ENCODE measurements around the gene ACE. TPM values are rescaled to one million over a fixed set of nuclear protein-coding genes. Genes with fewer than 3 reads are reported as not detected.

ACE gene
- total RNA-seq, 1 donor from 2014 or later: 0.42 TPM

- Mint-ChIP-seq H3K27me3 (ENCODE audit: low read depth) (no peaks in the 10 kb centered on the region), H3K4me1 (peaks cover 19% of the 10 kb centered on the region), H3K36me3 (ENCODE audit: low read depth) (no peaks in the 10 kb centered on the region), H3K9me3 (no peaks in the 10 kb centered on the region), H3K4me3 (peak overlapping the region; percentile 24), H3K27ac (ENCODE audit: unreplicated experiment) (no peak overlapping the region)
- TF ChIP-seq CTCF (conservative IDR thresholded peaks at IDR 0.05): no peak
- DNase-seq (ENCODE audit: low read depth, low spot score): no peak
Measured at GRCh38 chr17:63433746-63434591, 42.9 kb upstream of the ACE start.

- Mint-ChIP-seq H3K27ac (ENCODE audit: unreplicated experiment) (no peak overlapping the region), H3K4me3 (no peak overlapping the region), H3K4me1 (peaks cover 19% of the 10 kb centered on the region), H3K9me3 (no peaks in the 10 kb centered on the region), H3K36me3 (ENCODE audit: low read depth) (no peaks in the 10 kb centered on the region), H3K27me3 (ENCODE audit: low read depth) (no peaks in the 10 kb centered on the region)
- no peak for TF ChIP-seq CTCF (conservative IDR thresholded peaks at IDR 0.05)
- DNase-seq (ENCODE audit: low read depth, low spot score): no peak
Measured at GRCh38 chr17:63434951-63435571, 41.8 kb upstream of the ACE start.

GRCh38 chr17:63435681-63436522, 41.0 kb upstream of the ACE start:
- TF ChIP-seq CTCF (conservative IDR thresholded peaks at IDR 0.05): no peak
- H3K27ac Mint-ChIP-seq (ENCODE audit: unreplicated experiment): no peak overlapping the region
- H3K4me1 Mint-ChIP-seq: peaks cover 24% of the 10 kb centered on the region
- no peaks in the 10 kb centered on the region for H3K9me3 Mint-ChIP-seq
- H3K27me3 Mint-ChIP-seq (ENCODE audit: low read depth): no peaks in the 10 kb centered on the region
- no peak overlapping the region for H3K4me3 Mint-ChIP-seq
- DNase-seq (ENCODE audit: low read depth, low spot score): no peak
- no peaks in the 10 kb centered on the region for H3K36me3 Mint-ChIP-seq (ENCODE audit: low read depth)

- H3K9me3 Mint-ChIP-seq: no peaks in the 10 kb centered on the region
Measured at GRCh38 chr17:63436523-63437110, 40.2 kb upstream of the ACE start.

More at GRCh38 chr17:63436523-63437110, 40.2 kb upstream of the ACE start:
- no peak for DNase-seq (ENCODE audit: low read depth, low spot score)
- no peak overlapping the region for H3K4me3 Mint-ChIP-seq
- TF ChIP-seq CTCF (conservative IDR thresholded peaks at IDR 0.05): no peak
- H3K27ac Mint-ChIP-seq (ENCODE audit: unreplicated experiment): peak overlapping the region; percentile 19
- H3K4me1 Mint-ChIP-seq: peaks cover 27% of the 10 kb centered on the region
- no peaks in the 10 kb centered on the region for H3K36me3 Mint-ChIP-seq (ENCODE audit: low read depth)
- H3K27me3 Mint-ChIP-seq (ENCODE audit: low read depth): no peaks in the 10 kb centered on the region
